MCF 10A (cell line): ENCODE data around the gene STAU1. TPM values are rescaled to one million over a fixed set of nuclear protein-coding genes. Genes with fewer than 3 reads are reported as not detected.
A peak's percentile ranks its signal among the peaks of the same experiment; 100 is the strongest.
"Not testable (repeated sequence)": the region's sequence is repeated elsewhere in the genome, so short reads cannot be mapped to it uniquely, and the experiment has no call there.

Source experiments
- BruUV-seq: library from RNA; stranded (reverse); fragments of 400-500 nt; replicated peaks from 2 replicates; lab custom pipeline; 2021; lab: Mats Ljungman, UMichigan
- CTCF ChIA-PET: fragments of 300-600 bp; sonication (Branson Sonifier 250); formaldehyde crosslinking; extraction: SDS; loops from one replicate; lab custom pipeline; 2021; ENCODE audit warnings: antibody characterized with exemption, inconsistent platforms; lab: Yijun Ruan, JAX
- POLR2A ChIA-PET: fragments of 300-600, 350-650 bp; sonication (Branson Sonifier 250); formaldehyde crosslinking; extraction: SDS; loops from one replicate; lab custom pipeline; 2020; ENCODE audit warnings: antibody characterized with exemption, inconsistent platforms; lab: Yijun Ruan, JAX
- DNase-seq: peaks from one replicate; pipeline ENCODE4 v3.0.0-alpha.2; 2018; ENCODE audit not compliant: unreplicated experiment
- H3K27ac Mint-ChIP-seq: one replicate; pipeline ENCODE4 v1.8.0; 2022; ENCODE audit warnings: mild to moderate bottlenecking, low read depth, mixed read lengths; ENCODE audit not compliant: unreplicated experiment
- H3K27me3 Mint-ChIP-seq: one replicate; pipeline ENCODE4 v1.8.0; 2022; ENCODE audit warnings: mixed read lengths; ENCODE audit not compliant: insufficient read depth, unreplicated experiment
- H3K36me3 Mint-ChIP-seq: one replicate; pipeline ENCODE4 v1.8.0; 2022; ENCODE audit warnings: mild to moderate bottlenecking, moderate library complexity, mixed read lengths; ENCODE audit not compliant: insufficient read depth, unreplicated experiment
- H3K4me1 Mint-ChIP-seq: one replicate; pipeline ENCODE4 v1.8.0; 2022; ENCODE audit warnings: mixed read lengths; ENCODE audit not compliant: insufficient read depth, unreplicated experiment
- H3K4me3 Mint-ChIP-seq: one replicate; pipeline ENCODE4 v1.8.0; 2022; ENCODE audit warnings: mild to moderate bottlenecking, moderate library complexity, mixed read lengths; ENCODE audit not compliant: unreplicated experiment
- H3K9me3 Mint-ChIP-seq: one replicate; pipeline ENCODE4 v1.8.0; 2022; ENCODE audit warnings: mixed read lengths; ENCODE audit not compliant: unreplicated experiment
- CTCF ChIP-seq: fragments of 200-600 bp; IDR thresholded peaks from one replicate; pipeline ENCODE4 v1.8.0; 2022; ENCODE audit warnings: antibody characterized with exemption, mild to moderate bottlenecking; ENCODE audit not compliant: unreplicated experiment
- intact Hi-C: fragments of 100-400 bp; cut with micrococcal nuclease; formaldehyde crosslinking; loops from 2 replicates; pipeline ENCODE4 v1.14.1; 2022
- total RNA-seq: library from RNA; stranded (reverse); gene quantifications from 2 replicates; pipeline ENCODE4 v1.2.3, GENCODE V29; 2022

The STAU1 gene
- total RNA-seq, 1 experiment from 2014 or later, result 110 TPM

- no peaks in the 10 kb centered on the region for H3K27me3 Mint-ChIP-seq
- ChIA-PET CTCF (interaction anchor here (8.4 kb wide), 1 partner anchor 77 kb away, joined by 173 read pairs; the partner anchor contains the start of gene DDX27), POLR2A (no interaction called here)
- peaks cover 36% of the 10 kb centered on the region for H3K36me3 Mint-ChIP-seq
- H3K27ac Mint-ChIP-seq, result no peak overlapping the region
- no peaks in the 10 kb centered on the region for H3K9me3 Mint-ChIP-seq
- H3K4me1 Mint-ChIP-seq, result no peaks in the 10 kb centered on the region
- intact Hi-C loops, result no loop called here
- no peak overlapping the region for H3K4me3 Mint-ChIP-seq
- TF ChIP-seq CTCF, result no peak
- BruUV-seq, result no TSS peak
- no peak for DNase-seq
Observed at GRCh38 chr20:49140411-49140810, 47.7 kb downstream of the STAU1 start.

- TF ChIP-seq CTCF, result no peak
- H3K9me3 Mint-ChIP-seq, result no peaks in the 10 kb centered on the region
- H3K4me3 Mint-ChIP-seq, result no peak overlapping the region
- intact Hi-C loops, result no loop called here
- CTCF ChIA-PET, result interaction anchor here (0.6 to 8.4 kb wide), 3 partner anchors 26 to 1496 kb away, joined by 3 to 173 read pairs (median 3); partner anchors contain the start of gene DDX27
- DNase-seq, result no peak
- no TSS peak for BruUV-seq
- POLR2A ChIA-PET, result interaction anchor here (0.7 to 1.8 kb wide), 4 partner anchors 11 to 503 kb away, joined by 3 to 6 read pairs (median 4); partner anchors contain the start of gene DDX27
- no peak overlapping the region for H3K27ac Mint-ChIP-seq
- peaks cover 32% of the 10 kb centered on the region for H3K36me3 Mint-ChIP-seq
- no peaks in the 10 kb centered on the region for H3K4me1 Mint-ChIP-seq
- no peaks in the 10 kb centered on the region for H3K27me3 Mint-ChIP-seq
Observed at GRCh38 chr20:49138431-49138830, 49.7 kb downstream of the STAU1 start.

GRCh38 chr20:49136817-49137571 lies 51.1 kb downstream of the STAU1 start:
- H3K36me3 Mint-ChIP-seq, result peaks cover 35% of the 10 kb centered on the region
- no TSS peak for BruUV-seq

GRCh38 chr20:49134797-49135196 lies 53.3 kb downstream of the STAU1 start:
- not testable (repeated sequence) for H3K4me3 Mint-ChIP-seq, H3K9me3 Mint-ChIP-seq, DNase-seq, BruUV-seq, H3K27me3 Mint-ChIP-seq, H3K4me1 Mint-ChIP-seq
- POLR2A ChIA-PET, result interaction anchor here (1.0 to 1.6 kb wide), 3 partner anchors 16 to 84 kb away, joined by 3 to 4 read pairs (median 4); no protein-coding TSS in a partner anchor
- intact Hi-C loops, result loop anchor here (5.0 kb wide), 1 partner anchor 188 kb away; no protein-coding TSS in a partner anchor
- Mint-ChIP-seq H3K36me3 (peaks cover 47% of the 10 kb centered on the region), H3K27ac (peak overlapping the region; percentile 33)
- CTCF ChIA-PET, result interaction anchor here (1.3 to 8.4 kb wide), 4 partner anchors 9 to 82 kb away, joined by 3 to 173 read pairs (median 12); partner anchors contain the start of gene DDX27

More at GRCh38 chr20:49136817-49137571, 51.1 kb downstream of the STAU1 start:
- Mint-ChIP-seq H3K27ac (no peak overlapping the region), H3K4me3 (no peak overlapping the region), H3K27me3 (no peaks in the 10 kb centered on the region), H3K4me1 (peaks cover 6% of the 10 kb centered on the region), H3K9me3 (no peaks in the 10 kb centered on the region)
- ChIA-PET POLR2A (interaction anchor here (0.6 to 1.0 kb wide), 2 partner anchors 31 to 50 kb away, joined by 3 read pairs; no protein-coding TSS in a partner anchor), CTCF (interaction anchor here (0.6 to 8.4 kb wide), 6 partner anchors 14 to 117 kb away, joined by 3 to 173 read pairs (median 4); partner anchors contain the start of gene DDX27)
- no peak for DNase-seq
- no peak for TF ChIP-seq CTCF
- intact Hi-C loops, result no loop called here
